Measurements from ENCODE around the gene LCA5L. TPM values are rescaled to one million over a fixed set of nuclear protein-coding genes. Genes with fewer than 3 reads are reported as not detected.

LCA5L gene
- total RNA-seq, 1 donor from 2014 or later = 2.0 TPM

DNA sequence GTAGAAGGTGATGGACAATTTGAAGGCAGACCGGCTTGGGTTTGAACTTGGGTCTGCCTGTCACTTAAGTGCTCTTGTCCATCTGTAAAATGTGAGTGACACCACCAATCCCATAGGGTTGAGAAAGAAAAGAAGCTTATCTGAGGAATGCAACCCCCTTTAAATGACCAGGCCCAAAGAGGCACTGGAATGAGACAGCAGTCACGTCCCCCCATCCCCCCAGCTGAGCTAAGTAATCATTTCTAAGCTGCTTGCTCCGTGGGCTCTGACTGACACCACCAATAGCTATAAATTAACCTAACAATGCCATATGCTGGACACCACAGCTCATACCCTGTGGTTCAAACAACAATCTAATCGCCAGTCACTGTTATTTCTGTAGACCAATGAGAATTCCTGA is 15.1 kb downstream of the LCA5L start:
- FAIRE-seq = no peak
- Mint-ChIP-seq H3K4me3 (ENCODE audit: unreplicated experiment) (no peak overlapping the region), H3K36me3 (ENCODE audit: low read depth, unreplicated experiment) (no peaks in the 10 kb centered on the region)

DNA sequence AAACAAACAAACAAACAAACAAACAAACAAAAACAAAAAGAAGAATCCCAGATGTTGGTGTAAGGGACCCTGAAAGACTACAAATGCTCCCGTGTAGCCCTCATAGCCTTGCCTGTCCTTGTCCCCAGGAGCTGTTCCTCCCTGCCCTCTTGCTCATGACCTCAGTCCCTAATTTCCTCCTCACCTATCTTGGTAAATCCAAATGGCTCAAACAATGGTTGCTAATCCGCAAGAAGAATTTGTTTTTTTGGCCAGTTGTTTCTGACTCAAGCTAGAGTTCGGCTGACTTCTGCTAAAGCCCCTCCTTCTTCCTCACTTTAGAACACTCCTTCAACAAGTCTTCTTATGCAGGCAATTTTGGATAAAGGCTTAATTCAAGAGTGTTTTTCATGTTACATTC is 15.6 kb downstream of the LCA5L start:
- Histone ChIP-seq H3K4me1 (ENCODE audit: insufficient read depth, low read length) (no peaks in the 10 kb centered on the region), H3K9me3 (ENCODE audit: insufficient read depth, low read depth, low read length) (no peaks in the 10 kb centered on the region), H3K27me3 (ENCODE audit: insufficient read depth, low read length) (no peaks in the 10 kb centered on the region), H3K27ac (ENCODE audit: low read depth, low read length) (no peak overlapping the region), H3K9ac (ENCODE audit: low read length) (no peak overlapping the region), H3K36me3 (ENCODE audit: insufficient read depth, low read length) (no peaks in the 10 kb centered on the region), H2AFZ (ENCODE audit: low read depth, low read length) (no peak overlapping the region), H3K79me2 (ENCODE audit: insufficient read depth, low read length) (no peaks in the 10 kb centered on the region), H4K20me1 (ENCODE audit: insufficient read depth, low read length) (no peaks in the 10 kb centered on the region), H3K4me2 (ENCODE audit: low read length) (no peak overlapping the region), H3K4me3 (ENCODE audit: insufficient read depth, low read depth, low read length) (no peak overlapping the region)
- no peak for FAIRE-seq
- H3K36me3 Mint-ChIP-seq (ENCODE audit: low read depth, unreplicated experiment) = no peaks in the 10 kb centered on the region
- no peaks in the 10 kb centered on the region for H3K9me3 Mint-ChIP-seq (ENCODE audit: unreplicated experiment)
- no peaks in the 10 kb centered on the region for H3K27me3 Mint-ChIP-seq (ENCODE audit: low read depth, unreplicated experiment)
- no peak overlapping the region for H3K27ac Mint-ChIP-seq (ENCODE audit: unreplicated experiment)
- H3K4me3 Mint-ChIP-seq (ENCODE audit: unreplicated experiment) = no peak overlapping the region
- H3K4me1 Mint-ChIP-seq (ENCODE audit: low read depth, unreplicated experiment) = peaks cover 11% of the 10 kb centered on the region
- TF ChIP-seq, protein P1, sequence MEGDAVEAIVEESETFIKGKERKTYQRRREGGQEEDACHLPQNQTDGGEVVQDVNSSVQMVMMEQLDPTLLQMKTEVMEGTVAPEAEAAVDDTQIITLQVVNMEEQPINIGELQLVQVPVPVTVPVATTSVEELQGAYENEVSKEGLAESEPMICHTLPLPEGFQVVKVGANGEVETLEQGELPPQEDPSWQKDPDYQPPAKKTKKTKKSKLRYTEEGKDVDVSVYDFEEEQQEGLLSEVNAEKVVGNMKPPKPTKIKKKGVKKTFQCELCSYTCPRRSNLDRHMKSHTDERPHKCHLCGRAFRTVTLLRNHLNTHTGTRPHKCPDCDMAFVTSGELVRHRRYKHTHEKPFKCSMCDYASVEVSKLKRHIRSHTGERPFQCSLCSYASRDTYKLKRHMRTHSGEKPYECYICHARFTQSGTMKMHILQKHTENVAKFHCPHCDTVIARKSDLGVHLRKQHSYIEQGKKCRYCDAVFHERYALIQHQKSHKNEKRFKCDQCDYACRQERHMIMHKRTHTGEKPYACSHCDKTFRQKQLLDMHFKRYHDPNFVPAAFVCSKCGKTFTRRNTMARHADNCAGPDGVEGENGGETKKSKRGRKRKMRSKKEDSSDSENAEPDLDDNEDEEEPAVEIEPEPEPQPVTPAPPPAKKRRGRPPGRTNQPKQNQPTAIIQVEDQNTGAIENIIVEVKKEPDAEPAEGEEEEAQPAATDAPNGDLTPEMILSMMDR (IDR thresholded peaks at IDR 0.05; ENCODE audit: insufficient read depth, low read depth, low read length) = no peak
- TF ChIP-seq EZH2 (IDR thresholded peaks at IDR 0.05; ENCODE audit: insufficient read depth, low read length) = no peak
- DNase-seq (ENCODE audit: low read depth) = no peak

More for the DNA sequence above, 15.1 kb downstream of the LCA5L start:
- H3K27ac ChIP-seq (ENCODE audit: low read depth, low read length) = no peak overlapping the region
- no peaks in the 10 kb centered on the region for H3K27me3 ChIP-seq (ENCODE audit: insufficient read depth, low read length)
- TF ChIP-seq EZH2 (IDR thresholded peaks at IDR 0.05; ENCODE audit: insufficient read depth, low read length) = no peak
- no peak for DNase-seq (ENCODE audit: low read depth)
- H3K27ac Mint-ChIP-seq (ENCODE audit: unreplicated experiment) = no peak overlapping the region
- no peaks in the 10 kb centered on the region for H3K36me3 ChIP-seq (ENCODE audit: insufficient read depth, low read length)
- H3K9me3 ChIP-seq (ENCODE audit: insufficient read depth, low read depth, low read length) = no peaks in the 10 kb centered on the region
- no peak overlapping the region for H3K4me2 ChIP-seq (ENCODE audit: low read length)
- no peaks in the 10 kb centered on the region for H3K4me1 ChIP-seq (ENCODE audit: insufficient read depth, low read length)
- H3K79me2 ChIP-seq (ENCODE audit: insufficient read depth, low read length) = no peaks in the 10 kb centered on the region
- H3K4me3 ChIP-seq (ENCODE audit: insufficient read depth, low read depth, low read length) = no peak overlapping the region
- H3K9ac ChIP-seq (ENCODE audit: low read length) = no peak overlapping the region
- no peak overlapping the region for H2AFZ ChIP-seq (ENCODE audit: low read depth, low read length)
- no peaks in the 10 kb centered on the region for H3K27me3 Mint-ChIP-seq (ENCODE audit: low read depth, unreplicated experiment)
- H3K4me1 Mint-ChIP-seq (ENCODE audit: low read depth, unreplicated experiment) = peaks cover 11% of the 10 kb centered on the region
- H3K9me3 Mint-ChIP-seq (ENCODE audit: unreplicated experiment) = no peaks in the 10 kb centered on the region
- no peaks in the 10 kb centered on the region for H4K20me1 ChIP-seq (ENCODE audit: insufficient read depth, low read length)

DNA sequence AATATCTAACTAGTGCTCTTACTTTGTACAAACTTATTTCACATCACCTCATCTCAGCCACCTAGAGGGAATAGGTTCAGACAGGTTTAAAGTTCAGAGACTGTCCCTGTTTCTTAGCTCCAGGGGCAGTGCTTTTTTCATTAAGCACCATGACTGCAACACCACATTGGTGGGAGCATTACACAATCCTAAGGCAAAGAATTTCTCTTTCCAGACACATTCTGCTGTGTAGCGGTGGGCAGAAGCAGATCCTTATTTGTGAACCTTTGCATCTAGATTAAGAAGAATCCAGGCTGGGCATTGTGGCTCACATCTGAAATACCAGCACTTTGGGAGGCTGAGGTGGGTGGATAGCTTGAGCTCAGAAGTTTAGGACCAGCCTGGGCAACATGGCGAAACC is 16.1 kb downstream of the LCA5L start:
- Mint-ChIP-seq H3K9me3 (ENCODE audit: unreplicated experiment) (no peaks in the 10 kb centered on the region), H3K27me3 (ENCODE audit: low read depth, unreplicated experiment) (no peaks in the 10 kb centered on the region), H3K36me3 (ENCODE audit: low read depth, unreplicated experiment) (no peaks in the 10 kb centered on the region), H3K4me1 (ENCODE audit: low read depth, unreplicated experiment) (peaks cover 11% of the 10 kb centered on the region), H3K27ac (ENCODE audit: unreplicated experiment) (no peak overlapping the region), H3K4me3 (ENCODE audit: unreplicated experiment) (no peak overlapping the region)
- DNase-seq (ENCODE audit: low read depth) (no peak), FAIRE-seq (no peak)
- H3K36me3 ChIP-seq (ENCODE audit: insufficient read depth, low read length) = no peaks in the 10 kb centered on the region
- no peak overlapping the region for H2AFZ ChIP-seq (ENCODE audit: low read depth, low read length)
- H3K9me3 ChIP-seq (ENCODE audit: insufficient read depth, low read depth, low read length) = no peaks in the 10 kb centered on the region
- H3K4me2 ChIP-seq (ENCODE audit: low read length) = no peak overlapping the region
- no peaks in the 10 kb centered on the region for H3K4me1 ChIP-seq (ENCODE audit: insufficient read depth, low read length)
- H3K9ac ChIP-seq (ENCODE audit: low read length) = no peak overlapping the region
- no peaks in the 10 kb centered on the region for H4K20me1 ChIP-seq (ENCODE audit: insufficient read depth, low read length)
- no peak for TF ChIP-seq EZH2 (IDR thresholded peaks at IDR 0.05; ENCODE audit: insufficient read depth, low read length)
- TF ChIP-seq, protein P1 (IDR thresholded peaks at IDR 0.05; ENCODE audit: insufficient read depth, low read depth, low read length) = no peak
- no peak overlapping the region for H3K27ac ChIP-seq (ENCODE audit: low read depth, low read length)
- H3K79me2 ChIP-seq (ENCODE audit: insufficient read depth, low read length) = no peaks in the 10 kb centered on the region
- no peak overlapping the region for H3K4me3 ChIP-seq (ENCODE audit: insufficient read depth, low read depth, low read length)
- H3K27me3 ChIP-seq (ENCODE audit: insufficient read depth, low read length) = no peaks in the 10 kb centered on the region
